PC-3 (cell line): ENCODE results near the gene PTRHD1.

Source experiments
- EZH2 ChIP-seq: fragments of 300-600 bp; sonication (generic); IDR thresholded peaks from one replicate; pipeline ENCODE4 v1.6.1; 2017; ENCODE audit warnings: antibody characterized with exemption, mild to moderate bottlenecking, low read length; ENCODE audit not compliant: unreplicated experiment
- TF ChIP-seq, protein P1 (sequence below): fragments of 300-600 bp; sonication (generic); conservative IDR thresholded peaks from 2 replicates; pipeline ENCODE4 v1.5.1; 2017; ENCODE audit warnings: antibody characterized with exemption, low read depth, mild to moderate bottlenecking, low read length

DNA sequence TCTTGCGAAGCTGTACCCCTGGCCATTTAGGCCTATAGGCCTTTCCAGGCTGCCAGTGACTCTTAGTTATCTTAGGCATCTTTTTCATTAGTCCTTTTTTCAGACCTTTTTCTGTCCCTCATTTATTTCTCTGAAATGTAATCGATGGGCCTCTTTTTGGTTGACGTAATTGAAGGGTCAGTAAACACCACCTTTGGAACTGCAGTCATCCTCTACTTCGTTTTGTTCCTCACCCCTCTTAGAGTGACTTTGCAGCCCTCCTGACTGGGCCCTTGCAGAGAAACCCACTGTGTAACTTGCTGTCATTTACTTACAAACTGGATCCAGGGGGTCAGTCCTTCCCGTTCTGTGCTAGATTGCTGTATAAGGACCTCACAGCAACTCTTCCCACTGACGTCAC lies 23.2 kb upstream of the PTRHD1 start:
- TF ChIP-seq, protein P1, sequence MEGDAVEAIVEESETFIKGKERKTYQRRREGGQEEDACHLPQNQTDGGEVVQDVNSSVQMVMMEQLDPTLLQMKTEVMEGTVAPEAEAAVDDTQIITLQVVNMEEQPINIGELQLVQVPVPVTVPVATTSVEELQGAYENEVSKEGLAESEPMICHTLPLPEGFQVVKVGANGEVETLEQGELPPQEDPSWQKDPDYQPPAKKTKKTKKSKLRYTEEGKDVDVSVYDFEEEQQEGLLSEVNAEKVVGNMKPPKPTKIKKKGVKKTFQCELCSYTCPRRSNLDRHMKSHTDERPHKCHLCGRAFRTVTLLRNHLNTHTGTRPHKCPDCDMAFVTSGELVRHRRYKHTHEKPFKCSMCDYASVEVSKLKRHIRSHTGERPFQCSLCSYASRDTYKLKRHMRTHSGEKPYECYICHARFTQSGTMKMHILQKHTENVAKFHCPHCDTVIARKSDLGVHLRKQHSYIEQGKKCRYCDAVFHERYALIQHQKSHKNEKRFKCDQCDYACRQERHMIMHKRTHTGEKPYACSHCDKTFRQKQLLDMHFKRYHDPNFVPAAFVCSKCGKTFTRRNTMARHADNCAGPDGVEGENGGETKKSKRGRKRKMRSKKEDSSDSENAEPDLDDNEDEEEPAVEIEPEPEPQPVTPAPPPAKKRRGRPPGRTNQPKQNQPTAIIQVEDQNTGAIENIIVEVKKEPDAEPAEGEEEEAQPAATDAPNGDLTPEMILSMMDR, result no peak
- no peak for TF ChIP-seq EZH2
